Breast epithelium (tissue), 3 donors: Measurements from ENCODE around the gene CAMSAP1.

Experiments used
- POLR2A ChIP-seq: fragments of 450-650 bp; IDR thresholded peaks from one replicate; pipeline ENCODE4 v1.6.1; 2016; ENCODE audit warnings: antibody characterized with exemption, mild to moderate bottlenecking, moderate library complexity
- TF ChIP-seq, protein P1 (sequence below), 3 donors: fragments of 450-650 bp; IDR thresholded peaks; one replicate each; pipeline ENCODE4 v1.5.1; 2016 to 2017; ENCODE audit warnings: antibody characterized with exemption in 3 of 3, mild to moderate bottlenecking in 3 of 3, moderate library complexity in 3 of 3

DNA sequence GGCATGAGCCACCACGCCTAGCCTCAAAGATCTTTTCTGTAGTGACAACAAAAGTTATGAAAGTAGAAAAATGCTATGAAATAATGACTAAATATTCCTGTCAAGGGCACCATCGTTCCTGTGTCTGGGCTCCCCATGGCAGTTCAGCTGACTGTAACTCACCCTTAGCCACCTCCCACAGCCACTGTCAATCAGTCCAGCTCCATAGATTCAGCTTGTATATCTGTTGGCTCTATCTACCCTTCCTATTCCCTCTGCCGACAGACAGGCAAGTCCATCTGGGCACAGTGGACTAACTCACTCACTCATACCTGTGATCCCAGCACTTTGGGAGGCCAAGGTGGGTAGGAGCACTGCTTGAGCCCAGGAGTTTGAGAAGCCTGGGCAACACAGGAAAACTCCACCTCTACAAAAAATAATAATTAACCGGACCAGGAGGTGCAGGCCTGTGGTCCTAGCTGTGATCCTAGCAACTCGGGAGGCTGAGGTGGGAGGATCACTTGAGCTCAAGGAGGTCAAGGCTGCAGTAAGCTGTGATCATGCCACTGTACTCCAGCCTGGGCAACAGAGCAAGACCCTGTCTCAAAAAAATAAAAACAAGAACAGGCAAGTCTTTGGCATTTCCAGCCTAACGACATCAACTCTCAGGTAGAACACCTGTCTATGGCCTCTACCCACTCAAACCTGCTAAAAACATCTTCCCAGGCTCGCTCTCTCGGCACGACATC is 6.2 kb downstream of the CAMSAP1 start:
- no peak for TF ChIP-seq POLR2A
- TF ChIP-seq, protein P1, sequence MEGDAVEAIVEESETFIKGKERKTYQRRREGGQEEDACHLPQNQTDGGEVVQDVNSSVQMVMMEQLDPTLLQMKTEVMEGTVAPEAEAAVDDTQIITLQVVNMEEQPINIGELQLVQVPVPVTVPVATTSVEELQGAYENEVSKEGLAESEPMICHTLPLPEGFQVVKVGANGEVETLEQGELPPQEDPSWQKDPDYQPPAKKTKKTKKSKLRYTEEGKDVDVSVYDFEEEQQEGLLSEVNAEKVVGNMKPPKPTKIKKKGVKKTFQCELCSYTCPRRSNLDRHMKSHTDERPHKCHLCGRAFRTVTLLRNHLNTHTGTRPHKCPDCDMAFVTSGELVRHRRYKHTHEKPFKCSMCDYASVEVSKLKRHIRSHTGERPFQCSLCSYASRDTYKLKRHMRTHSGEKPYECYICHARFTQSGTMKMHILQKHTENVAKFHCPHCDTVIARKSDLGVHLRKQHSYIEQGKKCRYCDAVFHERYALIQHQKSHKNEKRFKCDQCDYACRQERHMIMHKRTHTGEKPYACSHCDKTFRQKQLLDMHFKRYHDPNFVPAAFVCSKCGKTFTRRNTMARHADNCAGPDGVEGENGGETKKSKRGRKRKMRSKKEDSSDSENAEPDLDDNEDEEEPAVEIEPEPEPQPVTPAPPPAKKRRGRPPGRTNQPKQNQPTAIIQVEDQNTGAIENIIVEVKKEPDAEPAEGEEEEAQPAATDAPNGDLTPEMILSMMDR (IDR thresholded peaks at IDR 0.05): no peak
